Vagina (tissue), 2 donors: Measurements from ENCODE around the gene CFC1. TPM values are rescaled to one million over a fixed set of nuclear protein-coding genes. Genes with fewer than 3 reads are reported as not detected.
"Not testable (repeated sequence)": the region's sequence is repeated elsewhere in the genome, so short reads cannot be mapped to it uniquely, and the experiment has no call there.

Experiments used
- DNase-seq, 2 donors: peaks; one replicate each; pipeline ENCODE4 v3.0.0-alpha.2; 2017; ENCODE audit errors: extremely low spot score in 2 of 2
- H3K27ac ChIP-seq: fragments of 200-600 bp; sonication (generic); one replicate; pipeline ENCODE4 v1.5.1; 2019
- H3K27me3 ChIP-seq: fragments of 200-600 bp; sonication (generic); one replicate; pipeline ENCODE4 v1.5.1; 2019
- H3K36me3 ChIP-seq, 2 donors: fragments of 200-600 bp; sonication (generic); one replicate each; pipeline ENCODE4 v1.5.1; 2017 to 2019
- H3K4me1 ChIP-seq: fragments of 200-600 bp; sonication (generic); one replicate; pipeline ENCODE4 v1.5.1; 2019
- H3K4me3 ChIP-seq, 2 donors: fragments of 200-600 bp; sonication (generic); 1 replicate in 1 of 2; 2 replicates in 1 of 2; pipeline ENCODE4 v1.5.1; 2016 to 2019
- H3K9me3 ChIP-seq: fragments of 200-600 bp; sonication (generic); one replicate; pipeline ENCODE4 v1.5.1; 2019
- intact Hi-C: fragments of 100-400 bp; cut with DNase I; formaldehyde crosslinking; loops from one replicate; pipeline ENCODE4 v1.15.1; 2023
- total RNA-seq: library from RNA; depleted of rRNA; stranded (reverse); fragments of >200 nt; gene quantifications from one replicate; pipeline ENCODE4 v1.2.3, GENCODE V29; 2016

The CFC1 gene
- total RNA-seq: not detected

DNA sequence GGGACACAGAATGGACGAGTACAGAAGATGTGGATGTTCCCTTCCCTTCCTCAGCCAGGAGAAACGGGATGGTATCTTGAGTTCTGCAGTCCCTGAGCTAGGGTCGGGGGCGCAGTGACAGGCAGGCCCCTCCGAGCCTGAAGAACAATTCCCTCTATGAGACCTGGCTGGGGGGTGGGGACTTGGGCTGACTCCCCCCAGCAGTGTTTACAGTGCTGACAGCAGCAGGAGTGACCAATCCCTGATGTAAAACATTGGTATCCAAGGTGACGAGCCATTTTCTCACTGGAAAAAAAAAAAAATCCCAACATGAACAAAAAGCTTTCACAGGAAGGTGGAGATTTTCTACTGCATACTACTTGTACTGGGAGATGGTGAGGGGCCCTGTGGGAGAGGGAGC is at the start of gene CFC1:
Gene CFC1, minus strand, starts transcription at position 183 of the 400 bp plus-strand sequence. CDS start 288 bp downstream, outside the sequence.
- DNase-seq, H3K27ac ChIP-seq, H3K36me3 ChIP-seq, H3K4me3 ChIP-seq, intact Hi-C loops, H3K27me3 ChIP-seq, H3K4me1 ChIP-seq, H3K9me3 ChIP-seq: not testable (repeated sequence)

DNA sequence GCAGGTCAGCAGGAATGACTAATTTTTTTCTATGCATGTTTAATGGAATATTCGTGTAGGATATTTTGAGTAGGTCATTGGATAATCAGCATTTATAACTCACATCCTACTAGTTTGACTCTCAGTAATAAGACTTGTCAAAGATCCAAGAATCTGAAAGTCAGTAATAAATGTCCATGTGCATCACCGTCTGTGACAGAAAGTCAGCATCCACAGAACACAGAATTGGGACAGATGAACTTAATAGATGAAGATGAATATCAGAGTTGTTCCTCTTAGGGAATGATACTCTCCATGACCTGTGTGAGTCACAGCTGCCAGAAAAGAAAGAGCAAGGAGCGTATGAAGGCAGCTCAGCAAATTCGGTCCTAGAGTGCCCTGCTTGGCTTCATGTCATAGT is 42.3 kb upstream of the CFC1 start:
- H3K4me1 ChIP-seq, DNase-seq, H3K9me3 ChIP-seq, H3K27ac ChIP-seq, H3K4me3 ChIP-seq, intact Hi-C loops, H3K27me3 ChIP-seq, H3K36me3 ChIP-seq: not testable (repeated sequence)

DNA sequence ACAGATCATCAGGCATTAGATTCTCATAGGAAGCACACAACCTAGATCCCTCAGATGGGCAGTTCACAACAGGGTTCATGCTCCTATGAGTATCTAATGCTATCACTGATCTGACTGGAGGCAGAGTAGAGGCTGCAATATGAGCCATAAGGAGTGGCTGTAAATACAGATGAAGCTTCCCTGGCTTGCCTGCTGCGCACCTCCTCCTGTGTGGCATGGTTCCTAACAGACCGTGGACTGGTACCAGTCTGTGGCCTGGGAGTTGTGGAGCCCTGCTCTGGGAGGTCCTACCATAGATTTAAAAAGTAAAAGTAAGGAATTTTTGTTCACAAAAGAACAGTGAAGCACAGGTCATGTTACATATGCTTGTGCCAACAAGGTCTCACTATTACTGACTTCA is 39.6 kb upstream of the CFC1 start:
- H3K4me1 ChIP-seq, H3K27me3 ChIP-seq, H3K9me3 ChIP-seq, H3K27ac ChIP-seq, intact Hi-C loops, DNase-seq, H3K4me3 ChIP-seq, H3K36me3 ChIP-seq: not testable (repeated sequence)

DNA sequence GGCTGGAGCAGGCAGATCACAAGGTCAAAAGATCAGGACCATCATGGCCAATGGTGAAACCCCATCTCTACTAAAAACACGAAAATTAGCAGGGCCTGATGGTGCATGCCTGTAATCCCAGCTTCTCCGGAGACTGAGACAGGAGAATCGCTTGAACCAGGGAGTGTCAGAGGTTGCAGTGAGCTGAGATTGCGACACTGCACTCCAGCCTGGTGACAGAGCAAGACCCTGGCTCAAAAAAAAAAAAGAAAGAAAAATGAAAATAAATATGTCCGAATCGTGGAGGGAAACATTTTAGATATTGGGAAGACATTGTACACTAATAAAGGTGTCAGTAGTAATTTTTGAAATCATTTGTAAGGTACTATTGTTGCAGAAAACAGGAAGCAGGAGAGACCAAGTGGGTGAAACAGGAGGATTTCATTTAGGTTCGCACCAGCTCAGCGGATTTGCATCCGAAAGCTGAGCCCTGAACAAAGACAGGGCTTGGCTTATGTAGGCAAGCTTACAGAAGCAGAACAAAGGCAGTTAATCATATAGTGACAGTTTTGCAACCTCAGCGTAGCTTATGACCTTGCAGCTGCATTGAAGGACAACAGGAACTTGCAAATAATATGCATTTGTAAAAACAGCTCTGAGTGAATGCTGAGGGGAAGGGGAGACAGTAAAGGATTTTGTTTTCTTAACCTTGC is 29.6 kb upstream of the CFC1 start:
- not testable (repeated sequence) for H3K27me3 ChIP-seq

DNA sequence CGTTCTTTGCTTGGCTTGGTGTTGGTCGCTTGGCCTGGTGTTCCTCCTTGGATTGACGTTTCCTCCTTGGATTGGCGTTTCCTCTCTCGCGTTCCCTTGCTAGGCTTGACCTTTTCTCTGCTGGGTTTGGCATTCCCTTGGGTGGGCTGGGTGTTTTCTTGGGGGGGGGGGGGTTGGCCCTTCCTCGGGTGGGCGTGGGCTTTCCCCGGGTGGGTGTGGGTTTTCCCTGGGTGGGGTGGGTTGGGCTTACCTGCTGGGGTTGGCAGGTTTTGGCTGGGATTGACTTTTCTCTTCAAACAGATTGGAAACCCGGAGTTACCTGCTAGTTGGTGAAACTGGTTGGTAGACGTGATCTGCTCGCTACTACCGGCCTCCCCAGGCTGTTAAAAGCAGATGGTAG is 11.8 kb upstream of the CFC1 start, which contains the start of gene POTEJ:
Gene POTEJ, plus strand, starts transcription at position 301 of the 400 bp plus-strand sequence. Its CDS starts 93 bp downstream, at position 394.
- H3K4me3 ChIP-seq, H3K36me3 ChIP-seq, DNase-seq, H3K4me1 ChIP-seq, H3K27me3 ChIP-seq, H3K27ac ChIP-seq, intact Hi-C loops, H3K9me3 ChIP-seq: not testable (repeated sequence)

More for the DNA sequence above, 29.6 kb upstream of the CFC1 start:
- H3K9me3 ChIP-seq, intact Hi-C loops, H3K27ac ChIP-seq, DNase-seq, H3K4me1 ChIP-seq, H3K36me3 ChIP-seq, H3K4me3 ChIP-seq: not testable (repeated sequence)

DNA sequence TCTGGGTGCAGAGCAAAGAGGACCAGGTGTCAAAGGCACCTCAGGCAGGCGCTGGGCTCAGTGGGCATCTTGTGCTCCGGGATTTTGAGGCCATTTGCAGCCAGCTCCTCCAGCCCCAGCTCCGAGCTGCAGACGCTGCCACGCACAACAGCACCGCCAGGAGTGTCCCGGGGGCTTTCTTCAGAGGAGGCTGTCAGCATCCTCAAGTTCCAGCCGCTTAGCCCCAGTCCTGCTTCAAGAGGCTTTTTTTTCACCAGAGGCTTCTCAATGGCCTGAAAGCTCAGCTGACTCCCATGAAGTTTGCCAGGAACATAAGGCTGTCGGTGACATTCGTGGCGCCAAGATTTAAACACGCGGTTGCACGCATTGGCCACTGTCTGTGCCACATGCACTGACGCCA is 11.1 kb upstream of the CFC1 start:
- H3K27ac ChIP-seq, H3K9me3 ChIP-seq, H3K4me1 ChIP-seq, H3K36me3 ChIP-seq, H3K27me3 ChIP-seq, H3K4me3 ChIP-seq, intact Hi-C loops: not testable (repeated sequence)
- peak; percentile 37 to 44 for DNase-seq

DNA sequence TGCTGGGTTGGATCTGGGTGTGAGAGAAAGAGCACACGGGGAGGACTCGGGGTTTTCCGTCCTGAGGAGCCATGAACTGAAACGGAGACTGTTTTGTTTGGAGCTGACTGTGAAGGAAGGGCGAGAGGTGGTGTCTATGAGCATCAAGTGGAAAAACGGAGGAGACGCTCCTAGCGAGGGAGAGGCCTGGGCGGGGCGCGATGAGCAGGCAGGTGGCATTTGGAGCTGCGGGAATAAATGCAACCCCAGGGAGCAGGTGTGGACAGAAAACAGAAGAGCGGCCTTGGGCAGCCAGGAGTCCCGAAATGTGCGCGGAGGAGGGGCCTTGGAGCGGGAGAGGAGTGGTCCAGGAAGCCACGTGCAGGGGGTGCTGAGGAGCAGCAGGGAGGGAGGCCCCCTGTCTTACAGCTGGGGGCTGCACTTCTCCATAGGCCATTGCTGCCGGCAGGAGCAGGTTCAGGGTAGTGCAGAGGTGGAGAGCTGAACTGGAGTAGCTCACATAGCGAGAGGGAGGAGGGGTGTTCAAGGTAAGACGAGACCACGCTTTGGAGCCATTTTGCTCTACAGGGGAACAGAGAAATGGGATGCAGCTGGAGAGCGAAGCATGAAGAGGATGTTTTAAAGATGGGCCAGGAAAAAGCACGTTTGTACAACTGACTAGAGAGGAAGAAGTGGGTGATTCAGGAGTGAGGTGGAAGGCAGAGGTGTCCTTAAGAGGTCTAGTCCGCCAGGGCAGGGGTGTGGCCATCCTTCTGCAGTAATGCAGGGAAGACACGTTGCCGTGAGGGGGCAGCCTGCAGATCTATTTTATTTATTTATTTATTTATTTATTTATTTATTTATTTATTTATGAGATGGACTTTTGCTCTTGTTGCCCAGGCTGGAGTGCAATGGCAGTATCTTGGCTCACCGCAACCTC is 9.9 kb upstream of the CFC1 start:
- H3K4me1 ChIP-seq, intact Hi-C loops, DNase-seq, H3K9me3 ChIP-seq, H3K27ac ChIP-seq, H3K27me3 ChIP-seq, H3K4me3 ChIP-seq, H3K36me3 ChIP-seq: not testable (repeated sequence)

DNA sequence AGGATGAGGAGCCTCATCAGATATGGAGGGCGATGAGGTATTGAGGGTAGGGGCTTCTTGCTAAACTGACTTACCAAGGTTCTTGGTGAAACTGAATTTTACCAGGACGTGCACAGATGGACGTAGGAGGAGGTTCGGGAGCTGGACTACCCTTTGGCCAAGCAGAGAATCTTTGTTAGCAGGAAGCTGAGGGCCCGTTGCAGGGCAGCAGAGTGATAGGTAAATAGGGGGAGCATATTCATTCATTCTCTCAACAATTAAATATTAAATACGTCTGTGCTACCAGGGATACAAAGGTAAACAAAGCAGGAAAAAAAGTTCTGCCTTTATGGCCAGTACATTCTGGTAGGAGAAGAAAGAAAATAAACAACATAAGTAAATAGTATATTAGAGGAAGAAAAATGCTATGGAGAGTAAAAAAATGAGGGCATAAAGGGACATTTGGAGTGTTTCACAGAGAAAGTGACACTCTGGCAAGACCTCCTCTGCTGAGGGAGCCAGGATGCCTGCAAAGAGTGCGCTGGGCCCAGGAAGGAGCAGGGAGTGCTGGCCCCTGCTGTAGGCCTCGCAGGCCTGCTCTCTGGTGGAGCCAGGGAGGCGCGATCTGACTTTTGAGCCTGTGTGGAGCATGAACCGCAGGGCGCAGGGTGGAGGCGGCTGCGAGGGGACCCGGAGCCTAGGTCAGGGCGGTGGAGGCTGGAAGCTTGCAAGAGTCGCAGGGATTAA is 9.1 kb upstream of the CFC1 start:
- intact Hi-C loops, DNase-seq, H3K36me3 ChIP-seq, H3K9me3 ChIP-seq, H3K27me3 ChIP-seq, H3K4me3 ChIP-seq, H3K27ac ChIP-seq, H3K4me1 ChIP-seq: not testable (repeated sequence)

DNA sequence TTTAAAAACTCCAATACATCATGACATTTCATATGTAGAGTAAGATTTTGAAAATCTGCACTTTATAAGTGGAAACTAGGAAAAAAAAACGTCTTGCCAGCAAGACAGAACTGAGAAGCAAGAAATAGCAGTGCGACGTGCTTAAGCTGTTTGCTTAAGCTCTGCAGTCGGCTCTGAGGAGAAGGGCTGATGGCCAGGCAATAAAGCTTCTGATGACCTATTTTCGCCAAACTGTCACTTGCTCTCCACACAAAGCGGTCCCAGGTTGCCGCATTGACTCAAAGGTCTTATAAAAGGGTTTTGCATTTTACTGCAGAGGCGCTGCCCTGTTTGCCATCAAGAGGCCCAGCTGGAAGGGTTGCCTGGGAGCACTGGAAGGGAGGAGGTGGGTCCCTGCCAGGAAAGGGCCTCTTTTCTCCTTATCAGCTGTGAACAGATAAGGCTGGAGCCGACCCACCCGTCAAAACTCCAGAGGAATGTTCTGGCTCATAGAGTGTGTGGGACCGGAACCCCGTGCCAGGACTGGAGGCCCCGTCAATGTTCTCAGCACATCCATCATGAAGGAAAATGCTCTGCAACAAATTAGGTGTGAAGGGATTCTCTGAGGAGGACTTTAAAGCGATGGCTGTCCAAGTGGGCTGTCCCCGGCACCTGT is 2.4 kb upstream of the CFC1 start:
- H3K4me3 ChIP-seq, H3K36me3 ChIP-seq, H3K27ac ChIP-seq, intact Hi-C loops, DNase-seq, H3K9me3 ChIP-seq, H3K4me1 ChIP-seq, H3K27me3 ChIP-seq: not testable (repeated sequence)

DNA sequence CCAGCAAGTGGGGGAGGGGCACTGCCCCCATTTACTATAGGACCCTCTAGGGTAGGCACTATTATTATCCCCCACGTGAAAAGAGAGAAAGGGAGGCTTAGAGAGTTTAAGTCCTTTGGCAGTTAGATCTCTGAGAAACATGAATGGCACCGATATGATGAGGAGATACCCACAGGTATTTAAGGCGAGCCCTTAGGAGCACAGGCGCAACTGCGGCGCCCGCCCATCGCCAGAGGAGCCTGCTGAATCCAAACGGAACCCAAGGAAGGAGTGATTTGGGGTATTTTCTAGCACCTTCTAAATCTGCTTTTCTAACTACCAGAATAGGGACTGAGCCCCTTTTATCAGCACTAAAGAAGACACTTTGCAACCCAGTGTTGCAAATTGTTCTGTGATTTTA is 551 bp upstream of the CFC1 start:
- H3K27me3 ChIP-seq, DNase-seq, H3K4me3 ChIP-seq, H3K36me3 ChIP-seq, H3K27ac ChIP-seq, H3K9me3 ChIP-seq, intact Hi-C loops, H3K4me1 ChIP-seq: not testable (repeated sequence)

DNA sequence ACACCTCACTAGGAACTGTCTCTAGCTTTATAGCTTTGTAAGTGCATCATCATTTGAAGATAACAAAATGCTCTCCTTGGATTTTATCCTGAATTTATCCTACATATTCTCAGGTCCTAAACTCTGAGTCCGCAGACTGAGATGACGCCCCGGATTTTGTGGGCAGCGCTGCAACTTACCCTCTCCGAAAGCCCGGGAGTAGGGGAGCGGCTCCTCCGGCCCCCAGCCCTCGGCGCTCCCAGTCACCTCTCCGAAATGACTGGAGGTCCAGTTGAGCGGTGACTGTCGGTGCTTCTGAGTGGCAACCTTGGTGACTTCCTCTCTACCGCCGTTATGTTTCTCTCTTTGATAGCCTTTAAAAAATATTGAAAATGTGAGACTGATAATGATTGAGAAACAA is 912 bp downstream of the CFC1 start:
- H3K4me3 ChIP-seq, intact Hi-C loops, H3K36me3 ChIP-seq, H3K4me1 ChIP-seq, H3K27me3 ChIP-seq, H3K27ac ChIP-seq, DNase-seq, H3K9me3 ChIP-seq: not testable (repeated sequence)

DNA sequence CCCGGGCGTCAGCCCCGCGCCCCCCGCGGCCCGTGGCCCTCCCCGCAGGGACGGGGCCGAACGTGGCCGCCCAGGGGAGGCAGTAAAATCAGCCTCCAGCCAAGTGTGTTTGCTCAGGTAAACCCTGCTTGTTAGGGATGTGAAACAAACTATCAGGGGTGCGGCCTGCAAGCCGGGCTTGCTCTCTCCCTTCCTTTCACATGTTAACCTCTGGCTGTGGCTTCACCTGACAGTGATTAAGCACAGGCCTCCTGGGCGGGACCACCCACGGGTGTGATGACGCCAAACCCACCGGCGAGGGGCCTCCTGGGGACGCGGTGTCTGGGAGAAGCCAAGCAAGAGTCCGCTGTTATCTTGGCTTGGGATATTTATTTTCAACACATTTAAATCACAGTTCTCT is 1.4 kb downstream of the CFC1 start:
- intact Hi-C loops: not testable (repeated sequence)

DNA sequence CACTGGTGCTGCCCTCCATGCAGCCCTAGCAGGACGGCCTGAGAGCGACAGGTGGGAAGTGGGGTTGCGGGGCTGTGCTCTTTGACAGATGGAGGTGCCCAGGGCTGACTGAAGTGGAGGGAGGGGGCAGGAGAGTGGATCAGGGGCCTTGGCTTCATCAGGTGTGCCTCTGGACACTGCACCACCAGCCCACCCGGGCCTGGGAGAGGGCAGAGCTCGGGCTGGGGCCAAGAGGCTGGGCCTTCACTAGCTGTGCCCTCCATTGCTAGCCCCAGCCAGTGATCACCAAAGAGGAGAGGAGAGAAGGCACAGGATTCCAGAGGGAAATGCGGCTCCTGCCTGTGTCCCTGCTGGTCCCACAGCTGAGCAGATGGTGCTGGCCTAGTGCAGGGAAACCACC is 2.6 kb downstream of the CFC1 start:
- H3K36me3 ChIP-seq, H3K4me1 ChIP-seq, DNase-seq, intact Hi-C loops, H3K27ac ChIP-seq, H3K4me3 ChIP-seq, H3K27me3 ChIP-seq, H3K9me3 ChIP-seq: not testable (repeated sequence)

More for the DNA sequence above, 1.4 kb downstream of the CFC1 start:
- H3K9me3 ChIP-seq, H3K4me1 ChIP-seq, DNase-seq, H3K27me3 ChIP-seq, H3K36me3 ChIP-seq, H3K27ac ChIP-seq, H3K4me3 ChIP-seq: not testable (repeated sequence)
